T-helper 17 cell (primary cell): ENCODE measurements around the gene OXSR1. TPM values are rescaled to one million over a fixed set of nuclear protein-coding genes. Genes with fewer than 3 reads are reported as not detected.
"Not testable (repeated sequence)": the region's sequence is repeated elsewhere in the genome, so short reads cannot be mapped to it uniquely, and the experiment has no call there.

Experiments used
- ATAC-seq: fragments of 150-1000 bp; cut with Tn5 transposase; 2 replicates; pipeline ENCODE4 v1.10.0; 2021; ENCODE audit warnings: mild to moderate bottlenecking, moderate library complexity
- DNase-seq, 3 donors: peaks; one replicate each; pipeline versions ENCODE4 v3.0.0 to v3.0.0-alpha.2; 2020 to 2021
- H3K9me3 ChIP-seq: one replicate; pipeline ENCODE4 v1.7.0; 2013; ENCODE audit warnings: low read length, mild to moderate bottlenecking; ENCODE audit not compliant: control insufficient read depth, poor library complexity, severe bottlenecking
- H3K27ac Mint-ChIP-seq: one replicate; pipeline ENCODE4 v1.8.0; 2022; ENCODE audit warnings: mild to moderate bottlenecking, moderate library complexity, mixed read lengths
- H3K27me3 Mint-ChIP-seq: one replicate; pipeline ENCODE4 v1.8.0; 2022; ENCODE audit warnings: mixed read lengths
- H3K36me3 Mint-ChIP-seq: one replicate; pipeline ENCODE4 v1.8.0; 2022; ENCODE audit warnings: low read depth, mixed read lengths
- H3K4me1 Mint-ChIP-seq: one replicate; pipeline ENCODE4 v1.8.0; 2022; ENCODE audit warnings: mild to moderate bottlenecking, mixed read lengths
- H3K4me3 Mint-ChIP-seq: one replicate; pipeline ENCODE4 v1.8.0; 2022; ENCODE audit warnings: mild to moderate bottlenecking, moderate library complexity, mixed read lengths
- total RNA-seq, 4 donors: library from RNA in 2 of 4; stranded (reverse) in 2 of 4; gene quantifications; one replicate each; pipeline ENCODE4 v1.2.3 and lab custom pipeline; 2022 to 2026

Gene OXSR1
- total RNA-seq, 2 donors from 2014 or later, result 39.8 to 51.9 TPM

GRCh38 chr3:38289286-38290217, 124.2 kb downstream of the OXSR1 start:
- H3K36me3 Mint-ChIP-seq, result not testable (repeated sequence)

GRCh38 chr3:38297053-38297452, 131.7 kb downstream of the OXSR1 start:
- H3K27ac Mint-ChIP-seq, H3K4me3 Mint-ChIP-seq, H3K9me3 ChIP-seq, ATAC-seq, DNase-seq, H3K4me1 Mint-ChIP-seq, H3K36me3 Mint-ChIP-seq: not testable (repeated sequence)
- H3K27me3 Mint-ChIP-seq, result peaks cover 31% of the 10 kb centered on the region

More at GRCh38 chr3:38289286-38290217, 124.2 kb downstream of the OXSR1 start:
- not testable (repeated sequence) for DNase-seq, H3K4me1 Mint-ChIP-seq, H3K4me3 Mint-ChIP-seq, ATAC-seq, H3K9me3 ChIP-seq, H3K27ac Mint-ChIP-seq
- H3K27me3 Mint-ChIP-seq, result peaks cover 12% of the 10 kb centered on the region

GRCh38 chr3:38297537-38297936, 132.2 kb downstream of the OXSR1 start:
- no peak overlapping the region for H3K27ac Mint-ChIP-seq
- H3K4me1 Mint-ChIP-seq, result peaks cover 3% of the 10 kb centered on the region
- ATAC-seq (no peak), DNase-seq (no peak)
- no peaks in the 10 kb centered on the region for H3K36me3 Mint-ChIP-seq
- no peak overlapping the region for H3K4me3 Mint-ChIP-seq
- H3K9me3 ChIP-seq, result no peaks in the 10 kb centered on the region
- peaks cover 31% of the 10 kb centered on the region for H3K27me3 Mint-ChIP-seq

- Mint-ChIP-seq H3K4me3 (no peak overlapping the region), H3K27ac (peak overlapping the region; percentile 54), H3K4me1 (peaks cover 3% of the 10 kb centered on the region), H3K36me3 (no peaks in the 10 kb centered on the region), H3K27me3 (peaks cover 31% of the 10 kb centered on the region)
- ATAC-seq (no peak), DNase-seq (no peak)
- H3K9me3 ChIP-seq, result no peaks in the 10 kb centered on the region
These were observed 132.8 kb downstream of the OXSR1 start for GRCh38 chr3:38297947-38298711.

Other genes with a start within 250 kb of the OXSR1 start
- 10 to 100 TPM; 21.6 to 30.1 TPM for gene VILL, start 174.8 kb upstream of the OXSR1 start, total RNA-seq
- gene PLCD1, start 135.9 kb upstream of the OXSR1 start, total RNA-seq, result 10 to 100 TPM; 61.8 to 67.1 TPM
- 10 to 100 TPM in 1 of 2 donors, 1 to 10 TPM in 1; 8.6 to 16.3 TPM for gene DLEC1, start 126.3 kb upstream of the OXSR1 start, total RNA-seq
- gene ACAA1, start 28.4 kb upstream of the OXSR1 start, total RNA-seq, result 10 to 100 TPM; 78.2 to 79.3 TPM
- gene MYD88, start 26.9 kb upstream of the OXSR1 start, total RNA-seq, result 10 to 100 TPM; 44.0 to 45.5 TPM
- gene SLC22A13, start 100.3 kb downstream of the OXSR1 start, total RNA-seq, result under 1 TPM; 0.23 to 0.32 TPM
- under 1 TPM in 1 of 2 donors, not detected in 1; 0.23 TPM for gene SLC22A14, start 116.8 kb downstream of the OXSR1 start, total RNA-seq
- gene XYLB, start 181.2 kb downstream of the OXSR1 start, total RNA-seq, result 1 to 10 TPM in 1 of 2 donors, under 1 TPM in 1; 0.75 to 2.8 TPM